ENCODE data around the gene EFEMP1.
"Not testable (repeated sequence)": the region's sequence is repeated elsewhere in the genome, so short reads cannot be mapped to it uniquely, and the experiment has no call there.

Gene EFEMP1

GRCh38 chr2:55839182-55839819, 84.3 kb downstream of the EFEMP1 start:
- Histone ChIP-seq H3K23ac (ENCODE audit: low read depth, low read length, poor library complexity) (no peak overlapping the region), H2AK5ac (ENCODE audit: low read depth, low read length) (no peak overlapping the region), H4K91ac (ENCODE audit: low read depth, low read length, poor library complexity) (no peak overlapping the region), H3K27ac (replicated peaks; ENCODE audit: low read length) (no peak overlapping the region), H3K4me2 (ENCODE audit: insufficient read depth, low read length, poor library complexity, severe bottlenecking) (no peak overlapping the region), H3K4ac (ENCODE audit: low read length) (no peak overlapping the region), H2AFZ (ENCODE audit: low read length) (peak overlapping the region; percentile 43), H2BK15ac (ENCODE audit: low read length) (no peak overlapping the region), H2BK120ac (ENCODE audit: low read depth, low read length) (no peak overlapping the region), H3K4me3 (ENCODE audit: low read length in 2 of 2) (no peak overlapping the region), H3K79me1 (ENCODE audit: low read depth, low read length) (no peaks in the 10 kb centered on the region), H3K9me3 (replicated peaks in 1 of 2; ENCODE audit: control insufficient read depth in 2 of 2, insufficient read depth in 1 of 2, low read depth in 1 of 2, low read length in 2 of 2) (no peaks in the 10 kb centered on the region), H4K8ac (ENCODE audit: low read depth, low read length) (no peak overlapping the region), H3K36me3 (replicated peaks in 1 of 2; ENCODE audit: control insufficient read depth in 2 of 2, insufficient read depth in 2 of 2, low read length in 2 of 2) (no peaks in the 10 kb centered on the region), H3K9ac (ENCODE audit: low read depth, low read length, poor library complexity) (no peak overlapping the region), H3K4me1 (ENCODE audit: control insufficient read depth in 2 of 2, insufficient read depth in 1 of 2, low read depth in 1 of 2, low read length in 2 of 2) (peaks cover 0 to 10% of the 10 kb centered on the region in 2 donors), H3K18ac (ENCODE audit: low read length) (no peak overlapping the region), H2BK5ac (ENCODE audit: low read length) (no peak overlapping the region), H3K27me3 (ENCODE audit: control insufficient read depth in 3 of 3, insufficient read depth in 3 of 3, low read depth in 1 of 3, low read length in 3 of 3) (no peaks in the 10 kb centered on the region), H2BK12ac (ENCODE audit: low read length) (no peak overlapping the region), H3K14ac (ENCODE audit: low read length) (no peak overlapping the region)
- DNase-seq (ENCODE audit: low spot score) = no peak
- WGBS, 2 donors (ENCODE audit: extremely low coverage in 2 of 2, insufficient read length in 2 of 2, insufficient replicate concordance in 1 of 2) = no CpG with 5 or more reads among the region's 7 CpGs

GRCh38 chr2:55838653-55839052, 84.9 kb downstream of the EFEMP1 start:
- H3K4ac ChIP-seq (ENCODE audit: low read length) = no peak overlapping the region
- no peak overlapping the region for H2BK15ac ChIP-seq (ENCODE audit: low read length)
- H3K4me3 ChIP-seq (ENCODE audit: low read length in 2 of 2) = no peak overlapping the region
- H4K8ac ChIP-seq (ENCODE audit: low read depth, low read length) = no peak overlapping the region
- H3K9me3 ChIP-seq (replicated peaks in 1 of 2; ENCODE audit: control insufficient read depth in 2 of 2, insufficient read depth in 1 of 2, low read depth in 1 of 2, low read length in 2 of 2) = no peaks in the 10 kb centered on the region
- H2AFZ ChIP-seq (ENCODE audit: low read length) = no peak overlapping the region
- no peak overlapping the region for H3K18ac ChIP-seq (ENCODE audit: low read length)
- peaks cover 0 to 10% of the 10 kb centered on the region in 2 donors for H3K4me1 ChIP-seq (ENCODE audit: control insufficient read depth in 2 of 2, insufficient read depth in 1 of 2, low read depth in 1 of 2, low read length in 2 of 2)
- no peaks in the 10 kb centered on the region for H3K36me3 ChIP-seq (replicated peaks in 1 of 2; ENCODE audit: control insufficient read depth in 2 of 2, insufficient read depth in 2 of 2, low read length in 2 of 2)
- no peak overlapping the region for H3K4me2 ChIP-seq (ENCODE audit: insufficient read depth, low read length, poor library complexity, severe bottlenecking)
- H2BK5ac ChIP-seq (ENCODE audit: low read length) = no peak overlapping the region
- H2BK120ac ChIP-seq (ENCODE audit: low read depth, low read length) = no peak overlapping the region
- no peak overlapping the region for H3K9ac ChIP-seq (ENCODE audit: low read depth, low read length, poor library complexity)
- WGBS, 2 donors (ENCODE audit: extremely low coverage in 2 of 2, insufficient read length in 2 of 2, insufficient replicate concordance in 1 of 2) = no CpG with 5 or more reads among the region's 1 CpG
- no peak overlapping the region for H3K23ac ChIP-seq (ENCODE audit: low read depth, low read length, poor library complexity)
- no peak overlapping the region for H4K91ac ChIP-seq (ENCODE audit: low read depth, low read length, poor library complexity)
- H3K27ac ChIP-seq (replicated peaks; ENCODE audit: low read length) = no peak overlapping the region
- no peak overlapping the region for H3K14ac ChIP-seq (ENCODE audit: low read length)
- no peaks in the 10 kb centered on the region for H3K79me1 ChIP-seq (ENCODE audit: low read depth, low read length)
- no peak overlapping the region for H2AK5ac ChIP-seq (ENCODE audit: low read depth, low read length)
- H2BK12ac ChIP-seq (ENCODE audit: low read length) = no peak overlapping the region
- H3K27me3 ChIP-seq (ENCODE audit: control insufficient read depth in 3 of 3, insufficient read depth in 3 of 3, low read depth in 1 of 3, low read length in 3 of 3) = no peaks in the 10 kb centered on the region
- no peak for DNase-seq (ENCODE audit: low spot score)

GRCh38 chr2:55838117-55838516, 85.5 kb downstream of the EFEMP1 start:
- H2BK12ac ChIP-seq (ENCODE audit: low read length); H3K4me3 ChIP-seq (ENCODE audit: low read length in 2 of 2); DNase-seq (ENCODE audit: low spot score); H3K9me3 ChIP-seq (replicated peaks in 1 of 2; ENCODE audit: control insufficient read depth in 2 of 2, insufficient read depth in 1 of 2, low read depth in 1 of 2, low read length in 2 of 2); H3K79me1 ChIP-seq (ENCODE audit: low read depth, low read length); H2BK15ac ChIP-seq (ENCODE audit: low read length); H4K91ac ChIP-seq (ENCODE audit: low read depth, low read length, poor library complexity); H3K18ac ChIP-seq (ENCODE audit: low read length); H3K27me3 ChIP-seq (ENCODE audit: control insufficient read depth in 3 of 3, insufficient read depth in 3 of 3, low read depth in 1 of 3, low read length in 3 of 3); H3K23ac ChIP-seq (ENCODE audit: low read depth, low read length, poor library complexity); H3K4me1 ChIP-seq (ENCODE audit: control insufficient read depth in 2 of 2, insufficient read depth in 1 of 2, low read depth in 1 of 2, low read length in 2 of 2); H3K27ac ChIP-seq (replicated peaks; ENCODE audit: low read length); H3K36me3 ChIP-seq (replicated peaks in 1 of 2; ENCODE audit: control insufficient read depth in 2 of 2, insufficient read depth in 2 of 2, low read length in 2 of 2); H2BK120ac ChIP-seq (ENCODE audit: low read depth, low read length); H3K14ac ChIP-seq (ENCODE audit: low read length); H3K4ac ChIP-seq (ENCODE audit: low read length); H3K4me2 ChIP-seq (ENCODE audit: insufficient read depth, low read length, poor library complexity, severe bottlenecking); H4K8ac ChIP-seq (ENCODE audit: low read depth, low read length); H2BK5ac ChIP-seq (ENCODE audit: low read length); H2AFZ ChIP-seq (ENCODE audit: low read length); H3K9ac ChIP-seq (ENCODE audit: low read depth, low read length, poor library complexity); H2AK5ac ChIP-seq (ENCODE audit: low read depth, low read length): not testable (repeated sequence)
- WGBS, 2 donors (ENCODE audit: extremely low coverage in 2 of 2, insufficient read length in 2 of 2, insufficient replicate concordance in 1 of 2) = no CpG with 5 or more reads among the region's 1 CpG

GRCh38 chr2:55837073-55837472, 86.5 kb downstream of the EFEMP1 start:
- DNase-seq (ENCODE audit: low spot score) = no peak
- WGBS, 2 donors (ENCODE audit: extremely low coverage in 2 of 2, insufficient read length in 2 of 2, insufficient replicate concordance in 1 of 2) = no CpG with 5 or more reads among the region's 9 CpGs
- H2BK5ac ChIP-seq (ENCODE audit: low read length) = no peak overlapping the region

More at GRCh38 chr2:55837073-55837472, 86.5 kb downstream of the EFEMP1 start:
- Histone ChIP-seq H3K79me1 (ENCODE audit: low read depth, low read length) (no peaks in the 10 kb centered on the region), H3K4me1 (ENCODE audit: control insufficient read depth in 2 of 2, insufficient read depth in 1 of 2, low read depth in 1 of 2, low read length in 2 of 2) (peaks cover 0 to 5% of the 10 kb centered on the region in 2 donors), H3K36me3 (replicated peaks in 1 of 2; ENCODE audit: control insufficient read depth in 2 of 2, insufficient read depth in 2 of 2, low read length in 2 of 2) (no peaks in the 10 kb centered on the region), H2BK12ac (ENCODE audit: low read length) (no peak overlapping the region), H3K9ac (ENCODE audit: low read depth, low read length, poor library complexity) (no peak overlapping the region), H3K9me3 (replicated peaks in 1 of 2; ENCODE audit: control insufficient read depth in 2 of 2, insufficient read depth in 1 of 2, low read depth in 1 of 2, low read length in 2 of 2) (no peaks in the 10 kb centered on the region), H2BK120ac (ENCODE audit: low read depth, low read length) (no peak overlapping the region), H3K4me2 (ENCODE audit: insufficient read depth, low read length, poor library complexity, severe bottlenecking) (no peak overlapping the region), H3K27ac (replicated peaks; ENCODE audit: low read length) (no peak overlapping the region), H4K91ac (ENCODE audit: low read depth, low read length, poor library complexity) (no peak overlapping the region), H3K27me3 (ENCODE audit: control insufficient read depth in 3 of 3, insufficient read depth in 3 of 3, low read depth in 1 of 3, low read length in 3 of 3) (no peaks in the 10 kb centered on the region), H2BK15ac (ENCODE audit: low read length) (peak overlapping the region; percentile 14), H3K18ac (ENCODE audit: low read length) (peak overlapping the region; percentile 27), H3K23ac (ENCODE audit: low read depth, low read length, poor library complexity) (no peak overlapping the region), H4K8ac (ENCODE audit: low read depth, low read length) (no peak overlapping the region), H3K4ac (ENCODE audit: low read length) (no peak overlapping the region), H3K4me3 (ENCODE audit: low read length in 2 of 2) (no peak overlapping the region), H2AFZ (ENCODE audit: low read length) (peak overlapping the region; percentile 20), H2AK5ac (ENCODE audit: low read depth, low read length) (no peak overlapping the region), H3K14ac (ENCODE audit: low read length) (no peak overlapping the region)

All from neuronal stem cell (in vitro differentiated cells).